Keratinocyte (primary cell): ENCODE measurements around the gene ZBTB3.

Experiments
- EZH2 ChIP-seq: IDR thresholded peaks from one replicate; pipeline ENCODE4 v1.6.1; 2012; ENCODE audit warnings: inconsistent platforms, mild to moderate bottlenecking, low read length, moderate library complexity
- TF ChIP-seq, protein P1 (sequence below), 3 experiments: IDR thresholded peaks in 1 of 3; conservative IDR thresholded peaks in 1 of 3; optimal IDR thresholded peaks in 1 of 3; 2 replicates in 2 of 3; 3 replicates in 1 of 3; pipeline versions ENCODE3 to v1.5.1; 2011; ENCODE audit warnings: low read length in 3 of 3, mild to moderate bottlenecking in 3 of 3, moderate library complexity in 2 of 3, control low read depth in 1 of 3, inconsistent platforms in 1 of 3; ENCODE audit not compliant: insufficient read depth in 2 of 3; ENCODE audit errors: extremely low read depth in 1 of 3

GRCh38 chr11:62705880-62706849, 47.8 kb downstream of the ZBTB3 start:
- TF ChIP-seq, protein P1, sequence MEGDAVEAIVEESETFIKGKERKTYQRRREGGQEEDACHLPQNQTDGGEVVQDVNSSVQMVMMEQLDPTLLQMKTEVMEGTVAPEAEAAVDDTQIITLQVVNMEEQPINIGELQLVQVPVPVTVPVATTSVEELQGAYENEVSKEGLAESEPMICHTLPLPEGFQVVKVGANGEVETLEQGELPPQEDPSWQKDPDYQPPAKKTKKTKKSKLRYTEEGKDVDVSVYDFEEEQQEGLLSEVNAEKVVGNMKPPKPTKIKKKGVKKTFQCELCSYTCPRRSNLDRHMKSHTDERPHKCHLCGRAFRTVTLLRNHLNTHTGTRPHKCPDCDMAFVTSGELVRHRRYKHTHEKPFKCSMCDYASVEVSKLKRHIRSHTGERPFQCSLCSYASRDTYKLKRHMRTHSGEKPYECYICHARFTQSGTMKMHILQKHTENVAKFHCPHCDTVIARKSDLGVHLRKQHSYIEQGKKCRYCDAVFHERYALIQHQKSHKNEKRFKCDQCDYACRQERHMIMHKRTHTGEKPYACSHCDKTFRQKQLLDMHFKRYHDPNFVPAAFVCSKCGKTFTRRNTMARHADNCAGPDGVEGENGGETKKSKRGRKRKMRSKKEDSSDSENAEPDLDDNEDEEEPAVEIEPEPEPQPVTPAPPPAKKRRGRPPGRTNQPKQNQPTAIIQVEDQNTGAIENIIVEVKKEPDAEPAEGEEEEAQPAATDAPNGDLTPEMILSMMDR (optimal IDR thresholded peaks at IDR 0.05 in 1 of 3, IDR thresholded peaks at IDR 0.05 in 1 of 3, conservative IDR thresholded peaks at IDR 0.05 in 1 of 3; ENCODE audit: extremely low read depth in 1 of 3, insufficient read depth in 2 of 3, low read length in 3 of 3): no peak
- TF ChIP-seq EZH2: no peak
